GF-D8 (cell line): ENCODE measurements around the gene DDC.
A peak's percentile ranks its signal among the peaks of the same experiment; 100 is the strongest.
"Not testable (repeated sequence)": the region's sequence is repeated elsewhere in the genome, so short reads cannot be mapped to it uniquely, and the experiment has no call there.

Experiments used
- DNase-seq: peaks from one replicate; lab custom pipeline; 2025; lab: John Stamatoyannopoulos, UW

The DDC gene

DNA sequence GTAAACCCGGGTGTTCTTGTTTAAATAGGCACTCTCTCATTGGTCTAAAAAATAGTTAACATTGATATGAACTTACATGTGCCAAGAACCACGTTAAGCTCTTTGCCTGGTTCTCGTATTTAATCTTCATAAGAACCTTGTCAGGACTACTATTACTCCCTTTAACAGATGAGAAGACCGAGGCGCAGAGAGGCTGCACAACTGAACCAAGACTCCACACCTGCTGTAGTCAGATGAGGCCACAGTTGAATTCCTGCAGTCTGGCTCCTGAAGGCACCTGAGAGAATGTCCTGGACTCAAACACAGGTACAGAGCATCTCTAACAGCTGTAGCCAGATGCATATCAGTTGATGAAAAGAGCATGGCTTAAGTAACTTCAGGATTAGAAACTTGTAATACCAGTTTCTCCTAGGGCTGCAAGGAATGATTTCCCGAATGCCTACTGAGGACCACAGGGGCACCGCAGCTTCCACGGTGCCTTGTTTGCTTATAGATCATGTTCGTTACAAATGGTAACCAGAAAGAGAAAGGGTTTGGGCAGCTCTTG lies 9.5 kb downstream of the DDC start:
- no peak for DNase-seq

- no peak for DNase-seq
These were observed 10.5 kb downstream of the DDC start for GRCh38 chr7:50554431-50555322.

- DNase-seq, result no peak
These were observed 11.2 kb downstream of the DDC start for GRCh38 chr7:50553973-50554372.

GRCh38 chr7:50552921-50553320 lies 12.3 kb downstream of the DDC start:
- no peak for DNase-seq

DNA sequence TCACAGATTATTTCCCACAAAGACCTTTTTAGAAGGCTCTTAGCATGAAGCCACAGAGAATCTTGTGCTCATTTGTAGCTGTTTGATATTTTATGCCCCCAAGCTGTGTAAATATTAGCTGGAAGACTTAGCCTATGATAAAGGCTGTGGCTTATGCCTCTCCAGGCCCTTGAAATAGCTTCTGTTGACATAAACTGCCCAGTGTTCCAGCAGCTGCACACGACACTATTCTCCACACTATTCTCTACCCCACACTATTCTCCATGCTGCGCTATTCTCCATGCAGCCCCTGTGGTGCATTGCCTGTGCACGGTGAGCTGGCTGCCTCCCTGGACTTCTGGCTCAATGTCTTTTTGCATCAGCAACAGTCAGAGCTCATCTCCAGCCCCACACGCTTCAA lies 13.1 kb downstream of the DDC start:
- DNase-seq, result no peak

GRCh38 chr7:50545613-50546012 lies 19.6 kb downstream of the DDC start:
- not testable (repeated sequence) for DNase-seq

DNA sequence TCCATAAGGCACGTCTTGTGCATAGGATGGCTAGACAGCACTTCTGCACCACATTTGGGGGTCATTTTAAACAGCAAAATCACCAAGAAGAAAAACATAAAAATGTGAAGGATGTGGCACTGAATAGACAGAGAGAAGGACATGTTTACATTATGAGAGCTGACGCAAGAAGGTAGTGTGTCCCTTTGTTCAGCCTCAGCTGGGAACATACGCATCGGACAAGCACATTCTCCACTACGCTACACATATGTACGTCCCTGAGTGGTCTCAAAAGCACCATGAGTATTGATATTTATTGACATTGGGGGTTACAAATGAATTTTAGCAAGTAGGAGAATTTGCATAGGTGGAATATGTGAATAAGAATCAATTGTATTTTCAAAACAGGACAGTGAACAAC lies 20.2 kb downstream of the DDC start:
- DNase-seq, result no peak

- no peak for DNase-seq
These were observed 21.3 kb downstream of the DDC start for GRCh38 chr7:50543776-50544442.

GRCh38 chr7:50542132-50542531 lies 23.1 kb downstream of the DDC start:
- DNase-seq, result no peak

DNA sequence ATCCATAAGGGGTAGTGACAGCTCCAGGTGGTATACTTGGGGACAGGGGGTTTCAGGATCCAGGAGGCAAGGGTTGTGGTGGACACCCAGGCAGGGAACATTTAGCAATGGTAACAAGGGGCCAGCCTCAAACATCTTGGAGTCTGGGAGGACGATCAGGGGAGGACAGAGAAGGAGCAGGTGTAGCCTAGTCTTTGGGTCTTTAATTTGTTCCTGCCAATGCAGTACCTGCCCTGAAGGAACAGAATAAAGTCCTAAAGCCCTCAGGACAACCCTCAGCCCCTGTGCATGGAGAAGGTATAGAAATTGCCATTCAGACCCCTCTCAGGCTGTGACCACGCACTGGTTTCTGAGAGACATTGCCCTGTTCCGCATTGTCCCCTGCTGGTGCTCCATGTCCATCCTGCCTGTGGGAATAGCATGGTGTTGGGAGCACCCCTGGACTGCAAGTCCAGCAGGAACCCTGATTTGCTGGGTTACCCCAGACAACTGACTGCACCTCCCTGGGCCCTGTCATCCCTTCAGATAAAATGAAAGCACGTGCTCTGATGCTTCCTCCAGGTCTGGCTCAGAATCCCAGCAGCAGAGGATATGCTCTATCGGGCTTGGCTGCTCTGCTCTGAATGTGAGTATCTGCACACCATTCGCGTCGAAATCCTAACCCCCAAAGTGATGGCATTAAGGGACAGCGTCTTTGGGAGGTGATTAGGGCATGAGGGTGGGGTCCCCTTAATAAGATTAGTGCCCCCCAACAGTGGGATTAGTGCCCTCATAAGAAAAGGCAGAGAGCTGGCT lies 24.2 kb downstream of the DDC start:
- DNase-seq, result no peak

- no peak for DNase-seq
These were observed 25.5 kb downstream of the DDC start for GRCh38 chr7:50539725-50540124.

DNA sequence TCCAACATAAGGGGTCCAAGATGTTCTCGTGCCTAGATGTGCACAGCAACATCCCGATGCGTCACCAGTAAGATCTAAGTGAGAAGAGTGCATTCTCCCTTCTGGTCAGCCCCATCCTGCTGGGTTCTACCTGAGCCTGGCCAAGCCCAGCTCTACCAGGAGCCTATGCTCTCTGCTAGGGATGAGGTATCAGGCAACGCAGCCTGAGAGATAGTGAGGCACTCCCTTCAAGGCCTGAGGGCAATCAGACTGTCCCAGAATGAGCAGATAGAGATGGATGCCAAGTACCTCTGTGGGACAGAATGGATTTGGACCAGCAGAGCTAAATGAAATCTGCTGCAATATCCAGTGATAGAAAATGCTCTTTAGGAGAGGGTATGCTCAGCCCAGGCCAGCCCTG lies 26.7 kb downstream of the DDC start:
- DNase-seq, result no peak

DNA sequence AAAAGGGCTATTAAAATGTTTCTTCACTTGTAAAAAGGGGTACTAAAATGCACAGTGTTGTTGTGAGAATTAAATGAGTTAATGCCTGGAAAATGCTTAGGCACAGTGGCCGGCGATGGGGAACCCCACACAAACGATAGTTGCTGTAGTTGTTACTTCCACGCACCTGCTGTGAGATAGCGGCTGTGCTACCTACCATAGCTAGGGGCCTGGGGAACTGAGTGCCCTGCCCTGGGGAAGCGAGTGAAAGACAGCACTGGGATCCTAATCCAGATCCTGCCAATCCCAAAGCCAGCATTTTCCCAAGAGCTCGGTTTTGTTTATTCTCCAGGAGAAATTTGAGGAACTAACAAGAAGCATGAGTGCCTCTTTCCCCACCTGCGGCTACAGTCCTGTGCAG lies 27.8 kb downstream of the DDC start:
- no peak for DNase-seq

GRCh38 chr7:50535291-50535711 lies 29.9 kb downstream of the DDC start:
- DNase-seq, result not testable (repeated sequence)

GRCh38 chr7:50534690-50535290 lies 30.4 kb downstream of the DDC start:
- peak; percentile 76 for DNase-seq

- no peak for DNase-seq
These were observed 31.3 kb downstream of the DDC start for GRCh38 chr7:50533866-50534265.

GRCh38 chr7:50531928-50532327 lies 33.3 kb downstream of the DDC start:
- no peak for DNase-seq

DNA sequence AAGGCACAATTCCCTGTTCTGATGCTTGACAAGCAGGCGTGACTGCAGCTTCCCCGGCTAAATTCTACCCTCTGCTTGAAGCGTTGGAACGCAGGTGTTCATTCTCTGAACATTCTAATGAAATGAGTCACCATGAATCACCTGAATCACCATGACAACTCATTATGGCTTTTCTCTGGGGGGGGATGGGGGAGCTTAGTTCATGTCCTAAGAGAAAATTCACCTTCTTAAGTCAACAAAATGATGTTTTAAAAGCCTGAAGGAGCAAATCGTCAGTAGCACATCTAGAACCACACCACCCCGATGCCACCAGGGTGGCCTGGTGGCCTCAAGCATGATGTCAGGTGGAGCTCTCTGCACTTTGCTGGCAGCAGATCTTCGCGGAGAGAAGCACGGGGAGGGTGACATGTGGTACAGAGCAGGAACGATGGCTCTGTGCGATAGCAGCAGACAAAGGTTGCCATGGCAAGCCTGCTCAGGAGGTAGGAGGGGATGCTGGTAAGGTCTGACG lies 33.7 kb downstream of the DDC start:
- no peak for DNase-seq

GRCh38 chr7:50530766-50531165 lies 34.4 kb downstream of the DDC start:
- no peak for DNase-seq

GRCh38 chr7:50529093-50529862 lies 35.9 kb downstream of the DDC start:
- no peak for DNase-seq
